Measurements from ENCODE around the gene BORCS6.

Gene BORCS6

DNA sequence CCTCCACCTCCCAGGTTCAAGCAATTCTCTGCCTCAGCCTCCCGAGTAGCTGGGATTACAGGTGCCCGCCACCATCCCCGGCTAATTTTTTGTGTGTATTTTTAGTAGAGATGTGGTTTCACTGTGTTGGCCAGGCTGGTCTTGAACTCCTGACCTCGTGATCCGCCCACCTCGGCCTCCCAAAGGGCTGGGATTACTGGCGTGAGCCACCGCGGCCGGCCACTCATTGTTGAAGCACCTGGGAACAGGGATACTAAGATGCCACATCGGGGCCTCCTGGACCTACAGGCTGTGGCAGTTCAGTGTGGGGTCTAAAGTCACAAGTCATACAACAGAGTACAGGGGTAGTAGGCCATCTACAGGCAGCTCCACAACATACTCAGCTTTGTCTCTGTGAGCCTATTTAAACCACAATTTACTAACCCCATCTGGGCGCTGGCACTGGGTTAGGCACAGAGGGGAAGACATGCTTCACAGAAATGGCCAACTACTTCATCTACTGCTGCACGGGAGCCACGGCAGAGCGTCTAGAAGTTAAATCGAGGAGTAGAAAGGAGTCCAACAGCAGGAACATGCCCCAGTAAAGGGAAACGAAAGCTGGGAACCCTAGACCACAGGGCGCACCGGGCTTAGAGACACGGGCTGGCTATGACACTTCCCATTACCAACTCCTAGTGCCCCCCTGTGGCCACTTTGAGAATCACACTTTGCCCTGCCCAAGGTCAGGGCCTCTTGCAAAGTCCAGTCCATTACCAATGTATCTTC, 31.5 kb downstream of the BORCS6 start:
- TF ChIP-seq, protein P1, sequence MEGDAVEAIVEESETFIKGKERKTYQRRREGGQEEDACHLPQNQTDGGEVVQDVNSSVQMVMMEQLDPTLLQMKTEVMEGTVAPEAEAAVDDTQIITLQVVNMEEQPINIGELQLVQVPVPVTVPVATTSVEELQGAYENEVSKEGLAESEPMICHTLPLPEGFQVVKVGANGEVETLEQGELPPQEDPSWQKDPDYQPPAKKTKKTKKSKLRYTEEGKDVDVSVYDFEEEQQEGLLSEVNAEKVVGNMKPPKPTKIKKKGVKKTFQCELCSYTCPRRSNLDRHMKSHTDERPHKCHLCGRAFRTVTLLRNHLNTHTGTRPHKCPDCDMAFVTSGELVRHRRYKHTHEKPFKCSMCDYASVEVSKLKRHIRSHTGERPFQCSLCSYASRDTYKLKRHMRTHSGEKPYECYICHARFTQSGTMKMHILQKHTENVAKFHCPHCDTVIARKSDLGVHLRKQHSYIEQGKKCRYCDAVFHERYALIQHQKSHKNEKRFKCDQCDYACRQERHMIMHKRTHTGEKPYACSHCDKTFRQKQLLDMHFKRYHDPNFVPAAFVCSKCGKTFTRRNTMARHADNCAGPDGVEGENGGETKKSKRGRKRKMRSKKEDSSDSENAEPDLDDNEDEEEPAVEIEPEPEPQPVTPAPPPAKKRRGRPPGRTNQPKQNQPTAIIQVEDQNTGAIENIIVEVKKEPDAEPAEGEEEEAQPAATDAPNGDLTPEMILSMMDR (IDR thresholded peaks at IDR 0.05; ENCODE audit: low read depth, low read length, missing control alignments) = peak; percentile 87
- Histone ChIP-seq H3K27me3 (replicated peaks) (no peaks in the 10 kb centered on the region), H3K4me3 (ENCODE audit: low read depth, low read length) (no peak overlapping the region), H3K27ac (peak overlapping the region; percentile 55), H3K36me3 (replicated peaks) (peaks cover 17% of the 10 kb centered on the region)
- DNase-seq = peak; percentile 83
- in situ Hi-C loops (cut with HindIII; ENCODE audit: low pct_ligation_motif_present, low sequenced_read_pairs) = no loop called here

DNA sequence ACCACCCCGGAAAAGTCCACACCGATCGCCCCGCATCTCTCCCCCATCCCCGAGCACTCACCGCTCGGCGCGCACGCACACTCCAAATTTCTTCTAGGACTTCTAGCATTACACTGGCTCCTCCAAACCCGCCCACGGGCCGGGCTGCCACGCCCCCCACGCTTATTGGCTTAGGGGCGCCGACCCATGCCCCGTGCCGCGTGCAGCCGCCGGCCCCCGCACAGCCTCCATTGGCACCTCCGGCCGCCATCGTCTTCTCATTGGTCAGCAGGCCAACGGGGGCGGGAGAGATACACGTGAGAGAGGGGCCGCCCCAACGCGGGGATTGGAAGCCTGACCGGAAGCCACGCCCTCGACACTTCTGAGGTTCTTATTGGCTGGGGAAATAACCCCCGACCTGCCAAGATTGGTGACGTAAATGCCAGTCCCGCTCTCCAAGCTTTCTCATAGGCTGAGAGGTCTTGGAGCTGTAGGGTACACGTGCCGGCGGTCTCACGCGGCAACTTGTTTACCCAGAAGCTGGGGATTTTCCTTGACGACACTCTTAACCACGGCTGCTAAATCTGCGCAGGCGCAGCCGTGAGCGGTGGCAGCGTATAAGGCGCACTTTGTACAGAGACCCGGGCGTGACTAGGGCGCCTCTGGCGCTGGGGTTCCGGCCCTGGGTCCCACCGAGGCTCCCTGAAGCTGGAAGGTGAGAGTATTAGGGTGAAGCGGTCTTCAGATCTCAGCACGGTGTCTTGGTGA, 33.6 kb downstream of the BORCS6 start:
- peak overlapping the region; percentile 96 for H3K27ac ChIP-seq
- in situ Hi-C loops (cut with HindIII; ENCODE audit: low pct_ligation_motif_present, low sequenced_read_pairs) = no loop called here
- H3K36me3 ChIP-seq (replicated peaks) = peaks cover 17% of the 10 kb centered on the region
- DNase-seq = peak; percentile 100
- no peaks in the 10 kb centered on the region for H3K27me3 ChIP-seq (replicated peaks)
- peak overlapping the region; percentile 77 for H3K4me3 ChIP-seq (ENCODE audit: low read depth, low read length)
- TF ChIP-seq, protein P1 (IDR thresholded peaks at IDR 0.05; ENCODE audit: low read depth, low read length, missing control alignments) = peak; percentile 30

DNA sequence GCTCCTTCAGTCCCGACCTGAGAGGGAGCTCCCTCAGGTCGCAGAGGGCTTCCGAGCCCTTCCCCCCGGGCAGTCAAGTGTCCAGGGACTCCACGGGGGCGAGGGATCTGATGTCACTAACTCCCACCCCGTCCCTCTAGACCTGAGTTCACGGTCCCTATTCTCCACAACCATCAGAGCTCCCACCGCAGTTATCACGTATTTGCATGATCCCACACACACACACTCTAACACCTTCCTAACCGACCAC, 34.1 kb downstream of the BORCS6 start:
- TF ChIP-seq, protein P1 (IDR thresholded peaks at IDR 0.05; ENCODE audit: low read depth, low read length, missing control alignments) = no peak
- in situ Hi-C loops (cut with HindIII; ENCODE audit: low pct_ligation_motif_present, low sequenced_read_pairs) = no loop called here
- H3K4me3 ChIP-seq (ENCODE audit: low read depth, low read length) = peak overlapping the region; percentile 77
- DNase-seq = no peak
- H3K27me3 ChIP-seq (replicated peaks) = no peaks in the 10 kb centered on the region
- H3K27ac ChIP-seq = peak overlapping the region; percentile 91
- peaks cover 13% of the 10 kb centered on the region for H3K36me3 ChIP-seq (replicated peaks)

DNA sequence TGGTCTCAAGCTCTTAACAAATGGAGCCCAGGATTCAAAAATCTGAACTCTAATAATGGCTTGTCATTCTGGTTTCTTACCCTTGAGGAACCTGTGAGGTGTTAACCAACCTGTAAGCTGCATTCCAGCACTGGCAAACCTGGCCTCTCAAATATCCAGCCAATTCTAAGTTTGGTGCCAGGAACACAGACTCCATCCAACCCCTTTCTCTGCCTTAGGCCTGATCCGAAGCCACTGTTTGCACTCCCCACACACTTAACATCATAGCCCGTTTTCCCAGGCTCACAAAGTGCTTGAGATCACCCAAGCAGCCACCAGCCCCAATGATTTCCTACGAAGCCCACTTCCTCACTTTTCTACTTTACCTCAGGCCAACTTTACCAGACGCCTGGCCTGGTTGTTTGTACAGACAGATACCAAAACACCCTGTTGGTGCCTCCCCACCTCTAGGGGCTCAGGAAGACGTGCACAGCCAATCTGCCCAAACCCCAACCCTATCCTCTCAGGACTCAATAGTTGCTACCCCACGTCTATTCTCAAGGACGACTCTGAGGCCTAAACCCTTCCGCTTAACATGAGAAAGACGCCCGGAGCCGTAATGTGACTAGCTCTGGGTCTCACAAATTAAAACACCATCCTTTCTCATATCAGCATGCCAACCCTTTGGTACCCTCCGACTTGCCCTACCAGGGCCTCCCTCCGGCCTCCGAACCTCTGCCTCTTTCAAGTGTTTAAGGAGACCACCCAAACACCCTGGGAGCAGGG, 34.6 kb downstream of the BORCS6 start:
- in situ Hi-C loops (cut with HindIII; ENCODE audit: low pct_ligation_motif_present, low sequenced_read_pairs) = no loop called here
- TF ChIP-seq, protein P1 (IDR thresholded peaks at IDR 0.05; ENCODE audit: low read depth, low read length, missing control alignments) = no peak
- no peaks in the 10 kb centered on the region for H3K27me3 ChIP-seq (replicated peaks)
- peak overlapping the region; percentile 77 for H3K4me3 ChIP-seq (ENCODE audit: low read depth, low read length)
- DNase-seq = no peak
- H3K36me3 ChIP-seq (replicated peaks) = peaks cover 13% of the 10 kb centered on the region
- peak overlapping the region; percentile 91 for H3K27ac ChIP-seq

DNA sequence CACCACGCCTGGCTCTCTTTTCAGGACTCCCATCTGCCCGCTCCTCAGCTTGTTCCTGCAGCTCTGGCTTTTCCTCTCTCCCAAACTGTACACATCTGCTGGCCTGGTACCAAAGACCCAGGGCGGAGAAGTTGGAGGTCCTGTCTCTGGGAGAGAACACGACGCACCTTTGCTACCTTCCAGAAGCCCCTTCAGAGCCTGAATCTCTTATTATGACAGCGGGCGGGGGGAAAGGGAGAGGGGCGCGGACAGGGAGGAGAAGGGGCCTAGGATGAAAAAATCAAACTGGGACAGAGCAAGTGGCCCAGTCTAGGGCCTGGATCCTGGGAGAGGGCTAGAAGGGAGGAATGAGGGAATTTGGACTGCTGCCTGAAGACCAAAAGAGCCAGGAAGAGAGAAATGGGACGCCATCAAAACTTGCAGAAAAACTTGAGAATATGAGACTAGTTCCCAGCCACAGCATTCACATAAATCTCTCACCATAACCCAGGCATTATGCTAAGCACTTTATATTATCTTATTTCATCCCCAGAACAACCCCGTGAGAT, 35.3 kb downstream of the BORCS6 start:
- in situ Hi-C loops (cut with HindIII; ENCODE audit: low pct_ligation_motif_present, low sequenced_read_pairs) = no loop called here
- no peaks in the 10 kb centered on the region for H3K27me3 ChIP-seq (replicated peaks)

More for the DNA sequence above, 35.3 kb downstream of the BORCS6 start:
- H3K36me3 ChIP-seq (replicated peaks) = peaks cover 18% of the 10 kb centered on the region
- peak overlapping the region; percentile 91 for H3K27ac ChIP-seq
- TF ChIP-seq, protein P1 (IDR thresholded peaks at IDR 0.05; ENCODE audit: low read depth, low read length, missing control alignments) = no peak
- H3K4me3 ChIP-seq (ENCODE audit: low read depth, low read length) = peak overlapping the region; percentile 77
- DNase-seq = no peak

All from brain microvascular endothelial cell (primary cell).